Hematopoietic multipotent progenitor cell treated with erythropoietin and hydrocortisone succinate and interleukin-3 and kit ligand, for 15 days (in vitro differentiated cells): ENCODE data around the gene ERLIN1.

Experiments
- DNase-seq: peaks from one replicate; pipeline ENCODE4 v3.0.0-alpha.2; 2015; ENCODE audit warnings: low spot score

The ERLIN1 gene

DNA sequence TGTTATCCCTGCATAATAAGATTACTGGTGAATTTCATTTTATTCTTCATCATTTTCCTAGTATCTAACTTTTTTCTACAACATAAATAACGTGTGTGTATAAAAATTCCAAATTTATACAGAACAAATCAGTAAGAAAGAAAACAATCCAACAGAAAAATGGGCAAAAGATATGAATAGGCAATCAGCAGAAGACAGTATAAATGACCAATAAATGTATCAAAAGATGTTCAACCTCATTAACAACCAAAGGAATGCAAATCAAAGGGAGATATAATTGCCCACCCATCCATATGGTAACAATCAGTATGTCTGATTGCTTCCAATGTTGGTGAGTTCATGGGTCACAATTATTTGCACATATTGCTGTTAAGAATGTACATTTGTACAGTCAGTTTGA lies 13.5 kb downstream of the ERLIN1 start:
- no peak for DNase-seq

DNA sequence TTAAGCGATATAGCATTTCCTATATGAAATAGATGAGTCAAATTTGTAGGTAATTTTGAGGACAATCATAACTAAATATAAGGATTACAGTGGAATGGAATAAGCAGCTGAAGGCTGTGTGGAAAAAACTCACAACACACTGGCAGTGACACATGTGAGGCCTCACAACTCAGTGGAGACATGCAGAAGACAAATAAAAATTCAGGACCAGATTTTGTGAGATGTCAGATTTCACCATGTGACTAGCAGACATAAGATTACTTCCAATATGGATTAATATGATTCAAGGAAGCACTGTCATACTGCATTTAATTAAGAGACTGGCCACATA lies 17.6 kb downstream of the ERLIN1 start:
- DNase-seq, result no peak

GRCh38 chr10:100167553-100168312 lies 18.1 kb downstream of the ERLIN1 start:
- DNase-seq, result no peak

DNA sequence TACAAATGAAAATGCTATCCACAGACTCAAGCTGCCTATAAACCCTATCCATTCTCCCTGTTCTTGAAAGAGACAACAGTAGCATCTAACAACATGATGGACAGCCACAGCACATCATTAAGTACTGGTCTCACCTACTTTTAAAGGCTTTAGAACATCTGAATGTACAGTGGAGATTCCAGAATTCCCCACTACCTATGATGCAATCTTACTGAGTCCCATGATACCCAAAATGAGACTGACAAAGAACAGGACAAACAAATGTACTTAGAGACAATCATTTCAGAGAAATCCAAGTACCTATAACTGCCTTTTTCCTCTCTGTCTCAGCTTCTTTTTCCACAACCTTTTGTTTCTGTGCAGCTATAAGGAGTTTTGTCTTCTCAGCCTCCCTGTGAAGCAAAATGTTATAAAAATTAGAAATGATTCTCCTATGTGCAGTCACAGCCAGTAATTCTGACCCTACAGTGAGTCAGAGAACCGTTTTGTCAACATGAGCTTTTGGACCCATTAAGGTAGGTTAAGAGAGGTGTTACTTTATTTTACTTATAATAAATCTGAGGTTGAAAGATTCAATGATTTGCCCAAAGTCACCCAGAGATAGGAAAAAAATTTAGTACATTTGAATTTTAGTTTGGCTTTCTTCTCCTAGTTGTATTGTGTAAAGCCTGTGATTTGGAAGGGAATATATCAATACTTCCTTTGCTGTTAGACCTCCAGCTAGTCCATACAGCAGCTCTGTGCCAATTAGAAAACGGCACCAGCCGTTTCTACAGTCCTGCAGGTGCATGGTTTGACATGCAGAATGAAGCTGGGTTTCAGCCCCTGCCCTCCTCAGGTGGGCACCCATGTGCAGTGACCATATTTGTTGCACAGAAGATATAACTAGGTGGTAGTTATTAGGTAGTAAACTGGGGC lies 21.9 kb downstream of the ERLIN1 start:
- no peak for DNase-seq

DNA sequence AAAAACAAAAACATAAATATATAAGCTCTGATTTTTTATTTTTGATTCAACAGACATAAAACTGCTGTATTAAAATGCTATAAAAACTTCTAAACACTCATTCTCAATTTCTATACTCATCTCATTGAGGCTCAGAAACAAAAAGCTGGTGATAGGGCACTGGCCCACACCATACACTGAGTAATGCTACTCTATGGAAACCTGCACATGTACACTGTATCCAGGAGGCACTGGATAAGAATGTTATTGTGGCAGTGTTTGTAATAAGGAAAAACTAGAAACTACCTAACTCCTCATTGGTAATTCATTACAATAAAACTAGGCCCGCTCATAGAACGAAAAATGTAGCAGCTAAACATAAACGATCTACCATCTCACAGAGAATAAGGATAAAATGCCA lies 23.1 kb downstream of the ERLIN1 start:
- no peak for DNase-seq

GRCh38 chr10:100158044-100158805 lies 27.6 kb downstream of the ERLIN1 start:
- no peak for DNase-seq

DNA sequence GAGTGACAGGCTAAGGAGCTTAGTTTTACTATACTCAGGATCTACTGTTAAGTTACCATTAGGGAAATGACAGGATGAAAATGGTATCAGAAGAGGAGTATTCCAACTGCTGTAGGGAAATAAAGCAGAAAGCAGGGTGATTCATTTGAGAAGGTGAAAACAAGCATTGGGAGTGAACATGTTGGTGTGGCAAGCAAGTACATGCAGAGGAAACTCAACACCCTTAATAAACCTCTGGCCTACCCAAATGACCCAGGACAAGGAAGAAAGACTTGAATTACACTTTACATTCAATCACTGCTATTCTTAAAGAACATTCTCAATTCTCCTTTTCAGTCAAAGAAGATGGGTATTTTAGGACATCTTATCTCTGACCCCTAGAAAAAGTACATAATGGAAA lies 28.7 kb downstream of the ERLIN1 start:
- DNase-seq, result no peak

DNA sequence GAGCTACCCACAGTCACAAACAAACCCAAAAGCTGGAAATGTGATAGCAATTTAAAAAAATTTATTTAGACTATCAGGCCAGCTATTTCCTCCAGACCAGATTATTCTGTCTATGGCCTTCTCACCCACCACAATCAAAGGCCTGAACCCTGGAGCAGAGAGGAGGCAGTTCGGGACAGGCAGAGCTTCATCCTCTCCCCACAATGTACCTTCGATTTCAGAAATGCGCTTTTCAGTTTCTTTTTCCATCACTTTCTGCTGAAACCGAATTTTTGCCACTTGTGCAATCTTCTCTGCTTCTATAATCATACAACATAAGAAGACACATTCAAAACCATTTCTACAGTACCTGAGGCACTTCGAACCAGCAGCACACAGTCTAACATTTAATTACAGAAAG lies 29.9 kb downstream of the ERLIN1 start:
- DNase-seq, result no peak

DNA sequence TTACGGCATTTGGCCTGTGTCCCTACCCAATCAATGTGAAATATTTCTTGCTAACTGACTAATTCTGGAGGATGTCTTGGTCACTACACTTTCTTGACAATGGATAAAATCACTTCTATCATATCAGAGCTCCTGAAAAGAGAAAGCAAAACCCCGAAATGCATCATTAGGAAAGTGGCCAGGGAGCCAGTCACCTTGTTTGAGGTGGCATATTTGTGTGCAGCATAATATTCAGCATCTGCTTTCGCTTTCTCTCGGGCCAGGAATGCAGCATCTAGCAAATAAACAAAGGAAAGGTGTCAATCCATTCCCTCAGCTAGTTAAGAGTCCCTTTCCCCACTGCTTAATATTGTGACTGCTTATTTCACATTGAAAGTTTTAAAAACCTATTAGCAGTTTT lies 31.2 kb downstream of the ERLIN1 start:
- DNase-seq, result no peak

- no peak for DNase-seq
These were observed 32.5 kb downstream of the ERLIN1 start for GRCh38 chr10:100153239-100153825.

- no peak for DNase-seq
These were observed 34.0 kb downstream of the ERLIN1 start for GRCh38 chr10:100151723-100152300.

GRCh38 chr10:100148353-100149211 lies 37.2 kb downstream of the ERLIN1 start:
- DNase-seq, result no peak

GRCh38 chr10:100146875-100147650 lies 38.8 kb downstream of the ERLIN1 start:
- no peak for DNase-seq

DNA sequence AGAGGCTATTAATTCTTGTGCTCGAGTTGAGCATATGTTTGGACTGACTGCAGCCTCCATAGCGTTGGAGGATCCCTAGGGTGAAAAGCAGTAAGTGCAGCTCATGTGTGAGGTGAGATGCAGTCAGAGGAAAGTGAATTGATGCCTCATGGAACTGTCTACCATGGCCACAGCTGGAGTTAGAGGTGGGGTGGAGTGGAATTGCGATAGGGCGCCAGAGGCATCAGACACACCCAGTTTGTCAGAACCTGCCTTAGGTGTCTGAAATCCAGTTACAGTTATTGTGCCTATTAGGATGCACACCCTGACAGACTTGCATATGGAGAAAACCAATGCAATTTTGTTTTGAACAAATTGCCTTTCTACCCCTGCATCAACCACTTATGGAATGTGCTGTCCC lies 39.4 kb downstream of the ERLIN1 start:
- DNase-seq, result no peak

- no peak for DNase-seq
These were observed 42.1 kb downstream of the ERLIN1 start for GRCh38 chr10:100143756-100144155.

DNA sequence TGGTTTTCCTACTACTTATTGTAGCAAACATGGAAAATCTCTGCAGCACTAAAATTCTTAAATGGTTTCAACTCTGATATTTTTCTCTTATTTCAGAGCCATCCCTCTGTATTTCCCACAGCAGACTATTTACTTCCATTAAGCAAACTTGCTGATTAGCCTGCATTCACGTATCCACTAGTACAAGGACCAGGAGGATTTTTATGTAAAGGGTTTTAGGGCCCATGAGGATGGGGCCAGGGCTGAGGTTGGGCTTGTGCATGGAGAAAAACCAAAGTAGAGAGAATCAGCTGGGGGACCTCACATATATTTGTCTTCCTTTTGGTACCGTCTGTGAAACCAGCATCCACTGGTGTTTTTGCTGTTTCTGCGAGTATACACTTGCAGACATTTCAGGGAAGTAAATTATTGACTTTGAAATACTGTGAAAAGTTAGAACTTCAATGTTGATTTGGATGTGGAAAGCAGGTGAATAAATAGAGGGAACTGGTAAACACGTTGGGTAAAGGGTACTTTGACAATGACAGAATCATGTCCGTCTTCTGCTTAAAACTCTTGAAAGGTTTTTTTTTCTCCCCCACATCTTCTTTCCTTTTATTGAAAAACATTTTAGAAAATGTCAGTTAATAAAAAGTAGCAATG lies 44.3 kb downstream of the ERLIN1 start:
- no peak for DNase-seq

DNA sequence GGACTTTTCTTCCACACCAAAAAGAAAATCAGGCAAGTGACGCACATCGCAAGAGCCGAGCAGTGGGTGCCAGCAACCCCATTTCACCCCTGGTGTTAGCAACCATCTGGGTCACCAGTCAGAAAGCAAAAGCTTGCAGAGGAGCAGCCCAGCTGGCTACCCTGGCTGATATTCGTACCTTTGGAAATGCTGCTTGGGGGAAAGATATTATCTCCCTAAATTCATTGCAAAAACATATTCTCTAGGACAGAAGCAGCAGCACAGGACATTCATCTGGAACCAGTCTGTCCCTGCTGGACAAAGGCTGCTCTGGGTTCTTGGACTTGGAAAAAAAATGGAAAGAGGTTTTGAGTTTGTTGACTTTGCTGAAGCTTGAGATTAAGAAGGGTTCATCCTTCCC lies 45.8 kb downstream of the ERLIN1 start:
- DNase-seq, result no peak

GRCh38 chr10:100138921-100139496 lies 46.8 kb downstream of the ERLIN1 start:
- DNase-seq, result no peak

- DNase-seq, result no peak
These were observed 50.3 kb downstream of the ERLIN1 start for GRCh38 chr10:100135486-100135885.
